ENCODE measurements around the gene GRK3. TPM values are rescaled to one million over a fixed set of nuclear protein-coding genes. Genes with fewer than 3 reads are reported as not detected.

The GRK3 gene
- total RNA-seq, 4 donors from 2014 or later, result 17.2 to 45.1 (median 27.1) TPM

- ATAC-seq (ENCODE audit: low FRiP score) (no peak), DNase-seq (ENCODE audit: low spot score) (no peak)
- no peak for TF ChIP-seq CTCF (IDR thresholded peaks at IDR 0.05)
Measured at GRCh38 chr22:25641650-25642049, 77.2 kb downstream of the GRK3 start.

GRCh38 chr22:25643232-25644000 is 78.9 kb downstream of the GRK3 start:
- ATAC-seq (ENCODE audit: low FRiP score) (no peak), DNase-seq (ENCODE audit: low spot score) (no peak)
- no peak for TF ChIP-seq CTCF (IDR thresholded peaks at IDR 0.05)

GRCh38 chr22:25644122-25644521 is 79.6 kb downstream of the GRK3 start:
- DNase-seq (ENCODE audit: low spot score), result no peak
- no peak for TF ChIP-seq CTCF (IDR thresholded peaks at IDR 0.05)
- ATAC-seq (ENCODE audit: low FRiP score), result no peak

- no peak for ATAC-seq (ENCODE audit: low FRiP score)
- DNase-seq (ENCODE audit: low spot score), result no peak
- TF ChIP-seq CTCF (IDR thresholded peaks at IDR 0.05), result no peak
Measured at GRCh38 chr22:25645266-25645665, 80.8 kb downstream of the GRK3 start.

GRCh38 chr22:25645964-25646363 is 81.5 kb downstream of the GRK3 start:
- DNase-seq (ENCODE audit: low spot score), result no peak
- TF ChIP-seq CTCF (IDR thresholded peaks at IDR 0.05), result no peak
- no peak for ATAC-seq (ENCODE audit: low FRiP score)

- DNase-seq (ENCODE audit: low spot score), result no peak
- ATAC-seq (ENCODE audit: low FRiP score), result no peak
- TF ChIP-seq CTCF (IDR thresholded peaks at IDR 0.05), result no peak
Measured at GRCh38 chr22:25650833-25651232, 86.4 kb downstream of the GRK3 start.

All from omental fat pad (tissue), 4 donors.